Chondrocyte (in vitro differentiated cells): ENCODE results near the gene ATXN7. TPM values are rescaled to one million over a fixed set of nuclear protein-coding genes. Genes with fewer than 3 reads are reported as not detected.

Source experiments
- DNase-seq: peaks from one replicate; pipeline ENCODE4 v3.0.0; 2021; ENCODE audit warnings: mixed read lengths, low spot score
- H3K27ac Mint-ChIP-seq: one replicate; pipeline ENCODE4 v1.8.0; 2021; ENCODE audit warnings: mild to moderate bottlenecking, moderate library complexity, mixed read lengths; ENCODE audit not compliant: unreplicated experiment
- H3K27me3 Mint-ChIP-seq: 2 replicates; pipeline ENCODE4 v1.8.0; 2021; ENCODE audit warnings: low read depth, mixed read lengths
- H3K36me3 Mint-ChIP-seq: 2 replicates; pipeline ENCODE4 v1.8.0; 2021; ENCODE audit warnings: low read depth, mixed read lengths
- H3K4me1 Mint-ChIP-seq: 2 replicates; pipeline ENCODE4 v1.8.0; 2021; ENCODE audit warnings: low read depth, mild to moderate bottlenecking, mixed read lengths
- H3K4me3 Mint-ChIP-seq: one replicate; pipeline ENCODE4 v1.8.0; 2021; ENCODE audit warnings: mild to moderate bottlenecking, moderate library complexity, mixed read lengths; ENCODE audit not compliant: unreplicated experiment
- H3K9me3 Mint-ChIP-seq: 2 replicates; pipeline ENCODE4 v1.8.0; 2021; ENCODE audit warnings: low read depth, mixed read lengths
- CTCF ChIP-seq: fragments of 200-600 bp; sonication (generic); IDR thresholded peaks from 2 replicates; pipeline ENCODE4 v1.5.0; 2021; ENCODE audit warnings: antibody characterized with exemption, mild to moderate bottlenecking, moderate library complexity
- total RNA-seq: library from RNA; stranded (reverse); gene quantifications from 3 replicates; pipeline ENCODE4 v1.2.1, GENCODE V29; 2021

Gene ATXN7
- total RNA-seq, 1 donor from 2014 or later: 19.1 TPM

- Mint-ChIP-seq H3K4me3 (no peak overlapping the region), H3K27me3 (no peaks in the 10 kb centered on the region), H3K9me3 (no peaks in the 10 kb centered on the region), H3K36me3 (peaks cover 24% of the 10 kb centered on the region), H3K4me1 (peaks cover 3% of the 10 kb centered on the region), H3K27ac (peak overlapping the region; percentile 33)
- no peak for TF ChIP-seq CTCF
- no peak for DNase-seq
Observed at GRCh38 chr3:63927422-63928280, 64.0 kb downstream of the ATXN7 start.

DNA sequence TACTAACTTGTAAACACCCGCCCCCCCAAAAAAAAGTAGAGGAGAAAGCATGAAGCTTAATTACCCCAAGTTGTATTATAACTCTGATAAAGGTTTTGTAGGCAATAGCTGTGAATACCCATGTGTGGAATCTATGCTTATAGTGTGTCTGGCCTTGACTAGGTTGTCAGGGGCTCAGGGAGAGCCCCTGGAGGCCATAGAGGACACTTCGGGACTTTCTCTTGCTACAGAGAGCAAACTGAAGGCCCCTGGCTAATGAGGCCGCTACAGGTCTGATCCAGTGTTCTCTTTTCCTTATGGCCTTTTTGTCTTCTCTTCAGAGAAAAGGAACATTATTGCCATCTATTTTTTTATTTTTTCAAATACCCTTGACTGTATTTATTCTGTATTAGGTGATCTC, 67.6 kb downstream of the ATXN7 start:
- peaks cover 6% of the 10 kb centered on the region for H3K36me3 Mint-ChIP-seq
- H3K9me3 Mint-ChIP-seq: no peaks in the 10 kb centered on the region
- no peak overlapping the region for H3K27ac Mint-ChIP-seq
- TF ChIP-seq CTCF: no peak
- H3K4me3 Mint-ChIP-seq: no peak overlapping the region
- H3K27me3 Mint-ChIP-seq: no peaks in the 10 kb centered on the region
- H3K4me1 Mint-ChIP-seq: peaks cover 25% of the 10 kb centered on the region
- no peak for DNase-seq

- TF ChIP-seq CTCF: no peak
- Mint-ChIP-seq H3K4me3 (no peak overlapping the region), H3K4me1 (peaks cover 29% of the 10 kb centered on the region), H3K9me3 (no peaks in the 10 kb centered on the region), H3K36me3 (peaks cover 2% of the 10 kb centered on the region), H3K27ac (no peak overlapping the region), H3K27me3 (no peaks in the 10 kb centered on the region)
- no peak for DNase-seq
Observed at GRCh38 chr3:63932509-63933212, 69.0 kb downstream of the ATXN7 start.

DNA sequence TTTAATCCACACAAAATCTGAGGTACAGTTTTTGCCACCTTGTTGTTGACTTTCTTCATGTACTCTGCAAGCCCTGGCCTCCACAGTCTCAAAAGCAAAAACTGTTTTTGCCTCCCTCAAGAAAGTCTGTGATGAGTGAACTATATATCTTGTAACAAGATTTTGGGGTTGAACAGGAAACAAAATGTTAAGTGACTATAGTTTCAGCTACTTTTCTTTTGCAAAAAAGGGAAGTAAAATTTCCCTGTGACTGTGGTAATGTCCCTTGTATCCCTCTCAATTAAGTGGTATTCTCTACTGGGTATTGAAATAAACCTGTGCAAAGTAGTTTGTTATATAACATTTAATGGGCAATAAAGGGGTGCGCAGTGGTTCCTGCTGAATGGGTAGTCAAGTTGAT, 69.8 kb downstream of the ATXN7 start:
- Mint-ChIP-seq H3K27ac (no peak overlapping the region), H3K4me1 (peaks cover 35% of the 10 kb centered on the region), H3K4me3 (no peak overlapping the region), H3K27me3 (no peaks in the 10 kb centered on the region), H3K9me3 (no peaks in the 10 kb centered on the region), H3K36me3 (peaks cover 2% of the 10 kb centered on the region)
- no peak for DNase-seq
- no peak for TF ChIP-seq CTCF

DNA sequence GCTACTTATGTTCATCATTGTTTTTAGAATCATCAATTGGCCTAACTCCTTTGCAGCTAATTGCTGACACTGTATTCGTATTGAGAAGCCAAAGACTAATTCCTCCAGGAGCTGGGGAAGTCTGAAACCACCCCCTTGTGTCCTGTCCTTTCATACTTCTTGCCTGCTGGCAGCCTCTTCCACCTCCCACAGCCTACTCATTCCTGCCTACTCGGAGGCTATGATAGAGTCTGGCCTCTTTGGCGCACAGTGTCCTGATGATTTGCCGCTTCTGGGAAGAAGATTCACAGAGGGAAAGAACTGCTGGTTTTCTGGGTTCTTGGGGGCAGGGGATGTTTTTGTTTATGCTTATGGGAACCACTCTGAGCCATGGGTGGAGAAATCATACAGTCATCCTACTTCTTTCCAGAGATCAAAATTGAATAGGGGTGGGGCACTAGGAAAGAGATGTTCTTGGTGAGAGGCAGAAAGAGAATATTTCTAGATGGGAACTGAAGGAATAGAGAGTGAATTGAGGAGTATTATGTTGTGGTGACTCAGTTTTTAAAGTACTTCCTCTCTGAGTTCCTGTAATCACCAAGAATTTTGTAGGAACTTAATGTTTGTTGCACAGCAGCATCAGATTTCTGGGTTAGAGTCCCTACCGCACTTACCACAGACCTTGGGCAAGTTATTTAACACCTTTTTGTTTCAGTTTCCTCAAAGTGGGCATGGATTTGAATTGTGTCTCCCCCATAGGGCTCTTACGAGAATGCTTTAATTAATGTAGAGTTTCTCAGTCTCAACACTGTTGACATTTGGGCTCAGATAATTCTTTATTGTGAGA, 70.6 kb downstream of the ATXN7 start:
- Mint-ChIP-seq H3K4me1 (peaks cover 37% of the 10 kb centered on the region), H3K4me3 (no peak overlapping the region), H3K36me3 (peaks cover 2% of the 10 kb centered on the region), H3K27ac (peak overlapping the region; percentile 39), H3K9me3 (no peaks in the 10 kb centered on the region), H3K27me3 (no peaks in the 10 kb centered on the region)
- DNase-seq: no peak
- no peak for TF ChIP-seq CTCF
